Activated T-cell treated with anti-CD3 and anti-CD28 coated beads, Interleukin-2, amount 50 U/mL, for 72 hours (primary cell): ENCODE measurements around the gene ELOA2. TPM values are rescaled to one million over a fixed set of nuclear protein-coding genes. Genes with fewer than 3 reads are reported as not detected.

Experiments
- ATAC-seq, 2 donors: fragments of 150-1000 bp; cut with Tn5 transposase; replicated peaks in 1 of 2; 2 replicates each; pipeline ENCODE4 v1.10.0; 2021; ENCODE audit warnings: moderate library complexity in 2 of 2, mild to moderate bottlenecking in 1 of 2
- DNase-seq, 2 donors: peaks; one replicate each; pipeline ENCODE4 v3.0.0; 2021 to 2022; ENCODE audit warnings: mixed read lengths in 1 of 2
- H3K27ac Mint-ChIP-seq: one replicate; pipeline ENCODE4 v1.8.0; 2022; ENCODE audit warnings: mild to moderate bottlenecking, moderate library complexity, mixed read lengths
- H3K27me3 Mint-ChIP-seq: one replicate; pipeline ENCODE4 v1.8.0; 2022; ENCODE audit warnings: low read depth, mixed read lengths
- H3K36me3 Mint-ChIP-seq, 2 donors: one replicate each; pipeline ENCODE4 v1.8.0; 2022; ENCODE audit warnings: mixed read lengths in 2 of 2, mild to moderate bottlenecking in 1 of 2; ENCODE audit not compliant: insufficient read depth in 2 of 2
- H3K4me1 Mint-ChIP-seq: one replicate; pipeline ENCODE4 v1.8.0; 2022; ENCODE audit warnings: low read depth, mixed read lengths
- H3K4me3 Mint-ChIP-seq, 2 donors: one replicate each; pipeline ENCODE4 v1.8.0; 2022; ENCODE audit warnings: mild to moderate bottlenecking in 2 of 2, mixed read lengths in 2 of 2, moderate library complexity in 2 of 2
- H3K9me3 Mint-ChIP-seq, 2 donors: one replicate each; pipeline ENCODE4 v1.8.0; 2022; ENCODE audit warnings: mixed read lengths in 2 of 2
- total RNA-seq, 2 donors: library from RNA; stranded (reverse); gene quantifications; one replicate each; pipeline ENCODE4 v1.2.3, GENCODE V29; 2022

ELOA2 gene
- total RNA-seq: not detected

- Mint-ChIP-seq H3K36me3 (peaks cover 0 to 4% of the 10 kb centered on the region in 2 donors), H3K4me3 (no peak within 1 kb of the TSS), H3K27ac (no peak within 1 kb of the TSS), H3K9me3 (no peaks in the 10 kb centered on the region), H3K4me1 (no peaks in the 10 kb centered on the region), H3K27me3 (no peaks in the 10 kb centered on the region)
- DNase-seq (no peak), ATAC-seq (no peak)
These were observed at the start of gene ELOA2 for GRCh38 chr18:47035156-47035671. TSS of gene ELOA2 (minus strand) at chr18:47035621. CDS start at chr18:47035264, 357 bp downstream.

GRCh38 chr18:47081578-47081977 lies 46.2 kb upstream of the ELOA2 start:
- Mint-ChIP-seq H3K4me1 (peaks cover 6% of the 10 kb centered on the region), H3K27ac (no peak overlapping the region), H3K36me3 (no peaks in the 10 kb centered on the region), H3K4me3 (no peak overlapping the region), H3K27me3 (no peaks in the 10 kb centered on the region), H3K9me3 (no peaks in the 10 kb centered on the region)
- DNase-seq: no peak
- ATAC-seq: no peak

- Mint-ChIP-seq H3K4me3 (no peak overlapping the region), H3K36me3 (no peaks in the 10 kb centered on the region), H3K4me1 (peaks cover 6% of the 10 kb centered on the region), H3K9me3 (no peaks in the 10 kb centered on the region), H3K27me3 (no peaks in the 10 kb centered on the region), H3K27ac (no peak overlapping the region)
- ATAC-seq (no peak), DNase-seq (no peak)
These were observed 45.5 kb upstream of the ELOA2 start for GRCh38 chr18:47080872-47081271.

GRCh38 chr18:47077111-47077510 lies 41.7 kb upstream of the ELOA2 start:
- ATAC-seq: no peak
- H3K9me3 Mint-ChIP-seq: no peaks in the 10 kb centered on the region

GRCh38 chr18:47075098-47075883 lies 39.9 kb upstream of the ELOA2 start:
- DNase-seq (no peak), ATAC-seq (no peak)
- Mint-ChIP-seq H3K27ac (no peak overlapping the region), H3K36me3 (no peaks in the 10 kb centered on the region), H3K9me3 (no peaks in the 10 kb centered on the region), H3K27me3 (peaks cover 8% of the 10 kb centered on the region), H3K4me3 (no peak overlapping the region), H3K4me1 (peaks cover 6% of the 10 kb centered on the region)

More at GRCh38 chr18:47077111-47077510, 41.7 kb upstream of the ELOA2 start:
- Mint-ChIP-seq H3K4me1 (peaks cover 6% of the 10 kb centered on the region), H3K4me3 (no peak overlapping the region), H3K36me3 (no peaks in the 10 kb centered on the region), H3K27ac (no peak overlapping the region), H3K27me3 (peaks cover 8% of the 10 kb centered on the region)
- DNase-seq: no peak

GRCh38 chr18:47067648-47068047 lies 32.2 kb upstream of the ELOA2 start:
- Mint-ChIP-seq H3K4me1 (no peaks in the 10 kb centered on the region), H3K9me3 (no peaks in the 10 kb centered on the region), H3K4me3 (no peak overlapping the region), H3K27ac (no peak overlapping the region), H3K36me3 (no peaks in the 10 kb centered on the region), H3K27me3 (no peaks in the 10 kb centered on the region)
- ATAC-seq: no peak
- DNase-seq: no peak

GRCh38 chr18:47063096-47063495 lies 27.7 kb upstream of the ELOA2 start:
- H3K36me3 Mint-ChIP-seq: no peaks in the 10 kb centered on the region
- H3K4me1 Mint-ChIP-seq: no peaks in the 10 kb centered on the region
- DNase-seq: no peak
- H3K9me3 Mint-ChIP-seq: no peaks in the 10 kb centered on the region
- H3K4me3 Mint-ChIP-seq: no peak overlapping the region
- H3K27ac Mint-ChIP-seq: no peak overlapping the region
- no peak for ATAC-seq
- no peaks in the 10 kb centered on the region for H3K27me3 Mint-ChIP-seq

- no peaks in the 10 kb centered on the region for H3K4me1 Mint-ChIP-seq
- H3K36me3 Mint-ChIP-seq: no peaks in the 10 kb centered on the region
- no peak overlapping the region for H3K27ac Mint-ChIP-seq
These were observed 27.1 kb upstream of the ELOA2 start for GRCh38 chr18:47062471-47062870.

GRCh38 chr18:47054369-47054768 lies 18.9 kb upstream of the ELOA2 start:
- no peaks in the 10 kb centered on the region for H3K36me3 Mint-ChIP-seq
- H3K4me1 Mint-ChIP-seq: peaks cover 4% of the 10 kb centered on the region
- H3K9me3 Mint-ChIP-seq: no peaks in the 10 kb centered on the region
- peaks cover 5% of the 10 kb centered on the region for H3K27me3 Mint-ChIP-seq
- ATAC-seq (no peak), DNase-seq (no peak)
- H3K27ac Mint-ChIP-seq: no peak overlapping the region
- no peak overlapping the region for H3K4me3 Mint-ChIP-seq

More at GRCh38 chr18:47062471-47062870, 27.1 kb upstream of the ELOA2 start:
- H3K4me3 Mint-ChIP-seq: no peak overlapping the region
- ATAC-seq (no peak), DNase-seq (no peak)
- no peaks in the 10 kb centered on the region for H3K27me3 Mint-ChIP-seq
- H3K9me3 Mint-ChIP-seq: no peaks in the 10 kb centered on the region

GRCh38 chr18:47050468-47050867 lies 15.0 kb upstream of the ELOA2 start:
- peaks cover 4% of the 10 kb centered on the region for H3K4me1 Mint-ChIP-seq
- H3K36me3 Mint-ChIP-seq: no peaks in the 10 kb centered on the region
- no peak overlapping the region for H3K4me3 Mint-ChIP-seq
- DNase-seq (peak; percentile 9 to 15), ATAC-seq (no peak)
- H3K27ac Mint-ChIP-seq: no peak overlapping the region
- no peaks in the 10 kb centered on the region for H3K9me3 Mint-ChIP-seq
- H3K27me3 Mint-ChIP-seq: peaks cover 5% of the 10 kb centered on the region

- no peak for ATAC-seq
- H3K9me3 Mint-ChIP-seq: no peaks in the 10 kb centered on the region
- H3K36me3 Mint-ChIP-seq: no peaks in the 10 kb centered on the region
These were observed 5.6 kb upstream of the ELOA2 start for GRCh38 chr18:47040982-47041381.

GRCh38 chr18:47036927-47037578 lies 1.6 kb upstream of the ELOA2 start:
- no peak overlapping the region for H3K27ac Mint-ChIP-seq
- peaks cover 0 to 3% of the 10 kb centered on the region in 2 donors for H3K36me3 Mint-ChIP-seq
- H3K27me3 Mint-ChIP-seq: no peaks in the 10 kb centered on the region
- ATAC-seq (no peak), DNase-seq (no peak)
- no peaks in the 10 kb centered on the region for H3K4me1 Mint-ChIP-seq
- H3K9me3 Mint-ChIP-seq: no peaks in the 10 kb centered on the region
- no peak overlapping the region for H3K4me3 Mint-ChIP-seq

More at GRCh38 chr18:47040982-47041381, 5.6 kb upstream of the ELOA2 start:
- Mint-ChIP-seq H3K4me3 (no peak overlapping the region), H3K4me1 (no peaks in the 10 kb centered on the region), H3K27ac (no peak overlapping the region), H3K27me3 (peaks cover 6% of the 10 kb centered on the region)
- DNase-seq: no peak

GRCh38 chr18:47036298-47036874 lies 965 bp upstream of the ELOA2 start:
- DNase-seq (no peak), ATAC-seq (no peak)
- Mint-ChIP-seq H3K4me1 (no peaks in the 10 kb centered on the region), H3K27me3 (no peaks in the 10 kb centered on the region), H3K4me3 (no peak overlapping the region), H3K9me3 (no peaks in the 10 kb centered on the region), H3K27ac (no peak overlapping the region), H3K36me3 (peaks cover 0 to 4% of the 10 kb centered on the region in 2 donors)
